Activated naive CD4-positive, alpha-beta T cell treated with anti-CD3 and anti-CD28 coated beads, Interleukin-2, amount 10 ng/mL, durations not matched to agents 7 days and 5 days (primary cell): ENCODE data around the gene KLHDC2.
A peak's percentile ranks its signal among the peaks of the same experiment; 100 is the strongest.
"Not testable (repeated sequence)": the region's sequence is repeated elsewhere in the genome, so short reads cannot be mapped to it uniquely, and the experiment has no call there.

Experiments used
- CTCF ChIA-PET: fragments of 350-600 bp; sonication (Branson Sonifier 250); formaldehyde crosslinking; loops from one replicate; lab custom pipeline; 2021; ENCODE audit warnings: antibody characterized with exemption; lab: Charles Lee
- DNase-seq: peaks from one replicate; pipeline ENCODE4 v3.0.0-alpha.2; 2020
- H3K27ac Mint-ChIP-seq: one replicate; pipeline ENCODE4 v1.8.0; 2021; ENCODE audit warnings: mild to moderate bottlenecking, moderate library complexity, mixed read lengths
- H3K27me3 Mint-ChIP-seq: one replicate; pipeline ENCODE4 v1.8.0; 2021; ENCODE audit warnings: mild to moderate bottlenecking, mixed read lengths
- H3K36me3 Mint-ChIP-seq: one replicate; pipeline ENCODE4 v1.8.0; 2021; ENCODE audit warnings: mixed read lengths
- H3K4me1 Mint-ChIP-seq: one replicate; pipeline ENCODE4 v1.8.0; 2021; ENCODE audit warnings: mixed read lengths
- H3K4me3 Mint-ChIP-seq: one replicate; pipeline ENCODE4 v1.8.0; 2021; ENCODE audit warnings: mild to moderate bottlenecking, moderate library complexity, mixed read lengths
- H3K9me3 Mint-ChIP-seq: one replicate; pipeline ENCODE4 v1.8.0; 2021; ENCODE audit warnings: mixed read lengths

Gene KLHDC2

GRCh38 chr14:49768301-49769121, 558 bp downstream of the KLHDC2 start:
- no peaks in the 10 kb centered on the region for H3K27me3 Mint-ChIP-seq
- H3K9me3 Mint-ChIP-seq: no peaks in the 10 kb centered on the region
- CTCF ChIA-PET: interaction anchor here (0.9 to 2.8 kb wide), 6 partner anchors 9 to 134 kb away, joined by 3 to 15 read pairs (median 4); partner anchors contain the start of genes DNAAF2, NEMF and POLE2
- DNase-seq: peak; percentile 81
- peak overlapping the region; percentile 100 for H3K27ac Mint-ChIP-seq
- H3K4me1 Mint-ChIP-seq: peaks cover 36% of the 10 kb centered on the region
- H3K36me3 Mint-ChIP-seq: peaks cover 7% of the 10 kb centered on the region
- H3K4me3 Mint-ChIP-seq: peak overlapping the region; percentile 98

- Mint-ChIP-seq H3K27me3 (no peaks in the 10 kb centered on the region), H3K36me3 (peaks cover 9% of the 10 kb centered on the region), H3K9me3 (no peaks in the 10 kb centered on the region), H3K27ac (peak overlapping the region; percentile 100), H3K4me1 (peaks cover 36% of the 10 kb centered on the region), H3K4me3 (peak overlapping the region; percentile 98)
- CTCF ChIA-PET: interaction anchor here (0.7 to 2.8 kb wide), 5 partner anchors 8 to 135 kb away, joined by 3 to 15 read pairs (median 4); partner anchors contain the start of genes DNAAF2 and NEMF
- DNase-seq: no peak
Observed at GRCh38 chr14:49769171-49769570, 1.2 kb downstream of the KLHDC2 start.

- CTCF ChIA-PET: interaction anchor here (0.7 to 2.8 kb wide), 6 partner anchors 8 to 135 kb away, joined by 3 to 15 read pairs (median 4); partner anchors contain the start of genes DNAAF2 and NEMF
- Mint-ChIP-seq H3K4me3 (peak overlapping the region; percentile 98), H3K4me1 (peaks cover 37% of the 10 kb centered on the region)
Observed at GRCh38 chr14:49769581-49770211, 1.7 kb downstream of the KLHDC2 start.

GRCh38 chr14:49770212-49770817, 2.4 kb downstream of the KLHDC2 start:
- peaks cover 21% of the 10 kb centered on the region for H3K36me3 Mint-ChIP-seq
- no peaks in the 10 kb centered on the region for H3K9me3 Mint-ChIP-seq
- CTCF ChIA-PET: interaction anchor here (0.7 to 2.4 kb wide), 4 partner anchors 23 to 91 kb away, joined by 3 to 7 read pairs (median 4); partner anchors contain the start of gene NEMF
- H3K4me1 Mint-ChIP-seq: peaks cover 39% of the 10 kb centered on the region
- no peaks in the 10 kb centered on the region for H3K27me3 Mint-ChIP-seq
- H3K27ac Mint-ChIP-seq: peak overlapping the region; percentile 38
- DNase-seq: no peak
- H3K4me3 Mint-ChIP-seq: peak overlapping the region; percentile 50

More at GRCh38 chr14:49769581-49770211, 1.7 kb downstream of the KLHDC2 start:
- Mint-ChIP-seq H3K27me3 (no peaks in the 10 kb centered on the region), H3K27ac (peak overlapping the region; percentile 100), H3K36me3 (peaks cover 15% of the 10 kb centered on the region), H3K9me3 (no peaks in the 10 kb centered on the region)
- no peak for DNase-seq

- H3K4me1 Mint-ChIP-seq: peaks cover 35% of the 10 kb centered on the region
- DNase-seq, CTCF ChIA-PET, H3K9me3 Mint-ChIP-seq, H3K27me3 Mint-ChIP-seq, H3K4me3 Mint-ChIP-seq, H3K27ac Mint-ChIP-seq: not testable (repeated sequence)
- H3K36me3 Mint-ChIP-seq: peaks cover 25% of the 10 kb centered on the region
Observed at GRCh38 chr14:49771691-49772090, 3.7 kb downstream of the KLHDC2 start.

- Mint-ChIP-seq H3K36me3 (peaks cover 38% of the 10 kb centered on the region), H3K27ac (no peak overlapping the region), H3K9me3 (no peaks in the 10 kb centered on the region), H3K4me1 (peaks cover 24% of the 10 kb centered on the region), H3K27me3 (no peaks in the 10 kb centered on the region), H3K4me3 (no peak overlapping the region)
- CTCF ChIA-PET: no interaction called here
- DNase-seq: no peak
Observed at GRCh38 chr14:49774106-49774505, 6.2 kb downstream of the KLHDC2 start.

GRCh38 chr14:49778421-49778820, 10.5 kb downstream of the KLHDC2 start:
- peaks cover 61% of the 10 kb centered on the region for H3K36me3 Mint-ChIP-seq
- CTCF ChIA-PET: no interaction called here
- no peaks in the 10 kb centered on the region for H3K27me3 Mint-ChIP-seq
- no peak overlapping the region for H3K4me3 Mint-ChIP-seq
- H3K4me1 Mint-ChIP-seq: peaks cover 3% of the 10 kb centered on the region
- no peak overlapping the region for H3K27ac Mint-ChIP-seq
- no peaks in the 10 kb centered on the region for H3K9me3 Mint-ChIP-seq
- DNase-seq: no peak

GRCh38 chr14:49781040-49781439, 13.1 kb downstream of the KLHDC2 start:
- not testable (repeated sequence) for H3K4me1 Mint-ChIP-seq, H3K4me3 Mint-ChIP-seq, H3K9me3 Mint-ChIP-seq, DNase-seq, H3K27ac Mint-ChIP-seq, H3K27me3 Mint-ChIP-seq
- peaks cover 64% of the 10 kb centered on the region for H3K36me3 Mint-ChIP-seq
- CTCF ChIA-PET: interaction anchor here (1.1 kb wide), 1 partner anchor 24 kb away, joined by 3 read pairs; no protein-coding TSS in a partner anchor

- Mint-ChIP-seq H3K27me3 (no peaks in the 10 kb centered on the region), H3K36me3 (peaks cover 63% of the 10 kb centered on the region), H3K4me1 (no peaks in the 10 kb centered on the region), H3K27ac (no peak overlapping the region), H3K4me3 (no peak overlapping the region), H3K9me3 (no peaks in the 10 kb centered on the region)
- CTCF ChIA-PET: no interaction called here
- DNase-seq: no peak
Observed at GRCh38 chr14:49783394-49784014, 15.6 kb downstream of the KLHDC2 start.

GRCh38 chr14:49786315-49786714, 18.4 kb downstream of the KLHDC2 start:
- peaks cover 66% of the 10 kb centered on the region for H3K36me3 Mint-ChIP-seq
- H3K9me3 Mint-ChIP-seq: no peaks in the 10 kb centered on the region
- no peak overlapping the region for H3K27ac Mint-ChIP-seq

GRCh38 chr14:49792618-49793017, 24.7 kb downstream of the KLHDC2 start:
- Mint-ChIP-seq H3K36me3 (peaks cover 55% of the 10 kb centered on the region), H3K27ac (no peak overlapping the region), H3K4me1 (no peaks in the 10 kb centered on the region), H3K27me3 (no peaks in the 10 kb centered on the region), H3K9me3 (no peaks in the 10 kb centered on the region), H3K4me3 (no peak overlapping the region)
- no peak for DNase-seq
- CTCF ChIA-PET: no interaction called here

More at GRCh38 chr14:49786315-49786714, 18.4 kb downstream of the KLHDC2 start:
- no peak for DNase-seq
- H3K4me1 Mint-ChIP-seq: no peaks in the 10 kb centered on the region
- no peak overlapping the region for H3K4me3 Mint-ChIP-seq
- CTCF ChIA-PET: no interaction called here
- H3K27me3 Mint-ChIP-seq: no peaks in the 10 kb centered on the region

- no peak for DNase-seq
- H3K9me3 Mint-ChIP-seq: no peaks in the 10 kb centered on the region
- H3K27ac Mint-ChIP-seq: no peak overlapping the region
- H3K4me1 Mint-ChIP-seq: no peaks in the 10 kb centered on the region
- peaks cover 50% of the 10 kb centered on the region for H3K36me3 Mint-ChIP-seq
- H3K4me3 Mint-ChIP-seq: no peak overlapping the region
- no peaks in the 10 kb centered on the region for H3K27me3 Mint-ChIP-seq
- CTCF ChIA-PET: no interaction called here
Observed at GRCh38 chr14:49796025-49796424, 28.1 kb downstream of the KLHDC2 start.

- CTCF ChIA-PET: interaction anchor here (1.0 kb wide), 1 partner anchor 21 kb away, joined by 3 read pairs; no protein-coding TSS in a partner anchor
- H3K27ac Mint-ChIP-seq: peak overlapping the region; percentile 21
- peaks cover 58% of the 10 kb centered on the region for H3K36me3 Mint-ChIP-seq
- no peaks in the 10 kb centered on the region for H3K4me1 Mint-ChIP-seq
- no peak overlapping the region for H3K4me3 Mint-ChIP-seq
- no peak for DNase-seq
- no peaks in the 10 kb centered on the region for H3K9me3 Mint-ChIP-seq
- no peaks in the 10 kb centered on the region for H3K27me3 Mint-ChIP-seq
Observed at GRCh38 chr14:49808780-49809179, 40.8 kb downstream of the KLHDC2 start.

GRCh38 chr14:49816118-49816517, 48.2 kb downstream of the KLHDC2 start:
- Mint-ChIP-seq H3K36me3 (peaks cover 74% of the 10 kb centered on the region), H3K9me3 (peaks cover 10% of the 10 kb centered on the region)
- H3K4me3 Mint-ChIP-seq, DNase-seq, H3K27ac Mint-ChIP-seq, H3K4me1 Mint-ChIP-seq, H3K27me3 Mint-ChIP-seq, CTCF ChIA-PET: not testable (repeated sequence)
